WERI-Rb-1 (cell line): ENCODE measurements around the gene ACOX2.

Experiments
- DNase-seq: peaks from one replicate; pipeline ENCODE4 v3.0.0-alpha.2; 2020
- H3K27ac ChIP-seq: fragments of 250-450 bp; sonication (Bioruptor Pico); 2 replicates; pipeline ENCODE4 v1.5.1; 2020; ENCODE audit warnings: mild to moderate bottlenecking, moderate library complexity
- H3K27me3 ChIP-seq: fragments of 250-450 bp; sonication (Bioruptor Pico); 2 replicates; pipeline ENCODE4 v1.5.1; 2021; ENCODE audit warnings: mild to moderate bottlenecking, low read depth, moderate library complexity; ENCODE audit not compliant: insufficient read depth, severe bottlenecking
- H3K36me3 ChIP-seq: fragments of 250-450 bp; sonication (Bioruptor Pico); 2 replicates; pipeline ENCODE4 v1.5.1; 2020; ENCODE audit warnings: mild to moderate bottlenecking, moderate library complexity
- H3K4me3 ChIP-seq: 2 replicates; pipeline ENCODE4 v1.5.1; 2011; ENCODE audit warnings: low read depth, mild to moderate bottlenecking, control low read depth, low read length
- H3K9me3 ChIP-seq: fragments of 250-450 bp; sonication (Bioruptor Pico); 2 replicates; pipeline ENCODE4 v1.5.1; 2021; ENCODE audit warnings: mild to moderate bottlenecking, moderate library complexity; ENCODE audit not compliant: severe bottlenecking
- CTCF ChIP-seq: IDR thresholded peaks from 2 replicates; pipeline ENCODE4 v1.5.1; 2011; ENCODE audit warnings: low read depth, mild to moderate bottlenecking, control low read depth, inconsistent platforms, low read length

ACOX2 gene

GRCh38 chr3:58491506-58492402, 45.2 kb downstream of the ACOX2 start, which contains the start of gene KCTD6:
TSS of gene KCTD6 (plus strand) at chr3:58492096. CDS start at chr3:58498756, 6,660 bp downstream.
- no peaks in the 10 kb centered on the region for H3K36me3 ChIP-seq
- peak; percentile 82 for TF ChIP-seq CTCF
- peak; percentile 92 for DNase-seq
- H3K27me3 ChIP-seq, result no peaks in the 10 kb centered on the region
- no peaks in the 10 kb centered on the region for H3K9me3 ChIP-seq
- peak within 1 kb of the TSS; percentile 58 for H3K4me3 ChIP-seq
- H3K27ac ChIP-seq, result peak within 1 kb of the TSS; percentile 78

- H3K27me3 ChIP-seq, result no peaks in the 10 kb centered on the region
- peak overlapping the region; percentile 36 for H3K4me3 ChIP-seq
- DNase-seq, result no peak
- no peaks in the 10 kb centered on the region for H3K9me3 ChIP-seq
- no peak for TF ChIP-seq CTCF
- no peaks in the 10 kb centered on the region for H3K36me3 ChIP-seq
- H3K27ac ChIP-seq, result peak overlapping the region; percentile 47
Measured at GRCh38 chr3:58490860-58491501, 46.0 kb downstream of the ACOX2 start.

- no peaks in the 10 kb centered on the region for H3K9me3 ChIP-seq
- no peaks in the 10 kb centered on the region for H3K36me3 ChIP-seq
- no peak overlapping the region for H3K4me3 ChIP-seq
- no peak for TF ChIP-seq CTCF
- no peaks in the 10 kb centered on the region for H3K27me3 ChIP-seq
- no peak for DNase-seq
- H3K27ac ChIP-seq, result no peak overlapping the region
Measured at GRCh38 chr3:58488967-58489366, 48.0 kb downstream of the ACOX2 start.

GRCh38 chr3:58487140-58487886, 49.7 kb downstream of the ACOX2 start:
- Histone ChIP-seq H3K27me3 (no peaks in the 10 kb centered on the region), H3K36me3 (no peaks in the 10 kb centered on the region), H3K9me3 (no peaks in the 10 kb centered on the region), H3K4me3 (no peak overlapping the region), H3K27ac (no peak overlapping the region)
- no peak for TF ChIP-seq CTCF
- DNase-seq, result no peak

GRCh38 chr3:58485801-58486435, 51.1 kb downstream of the ACOX2 start:
- no peak for TF ChIP-seq CTCF
- DNase-seq, result no peak
- no peaks in the 10 kb centered on the region for H3K9me3 ChIP-seq
- H3K36me3 ChIP-seq, result no peaks in the 10 kb centered on the region
- H3K27ac ChIP-seq, result no peak overlapping the region
- no peaks in the 10 kb centered on the region for H3K27me3 ChIP-seq
- H3K4me3 ChIP-seq, result no peak overlapping the region
